Measurements from ENCODE around the gene XAGE3.
"Not testable (repeated sequence)": the region's sequence is repeated elsewhere in the genome, so short reads cannot be mapped to it uniquely, and the experiment has no call there.

The XAGE3 gene

GRCh38 chrX:52843619-52844018, 24.3 kb downstream of the XAGE3 start:
- not testable (repeated sequence) for DNase-seq (ENCODE audit: low read depth in 2 of 2)

DNA sequence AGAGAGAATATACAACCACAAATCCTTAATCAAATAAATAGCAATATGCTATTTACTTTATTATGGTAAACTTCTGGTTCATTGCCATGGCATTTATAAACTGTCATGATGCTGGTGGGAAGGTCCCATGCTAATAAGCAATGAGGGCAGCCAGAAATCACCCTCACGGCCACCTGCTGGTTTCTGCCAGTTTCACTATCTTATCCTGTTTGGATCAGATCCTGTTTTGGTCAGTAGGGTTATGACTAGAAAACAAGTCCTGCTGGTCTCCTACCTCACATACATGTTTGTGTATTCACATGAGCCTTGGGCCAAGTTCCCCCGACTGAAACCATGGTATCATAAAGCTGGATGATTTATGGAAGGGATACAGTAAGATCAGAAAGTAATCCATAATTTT, 28.7 kb downstream of the XAGE3 start:
- no peak for DNase-seq (ENCODE audit: low read depth in 2 of 2)

- no peak for DNase-seq (ENCODE audit: low read depth in 2 of 2)
Observed at GRCh38 chrX:52830551-52830950, 37.3 kb downstream of the XAGE3 start.

DNA sequence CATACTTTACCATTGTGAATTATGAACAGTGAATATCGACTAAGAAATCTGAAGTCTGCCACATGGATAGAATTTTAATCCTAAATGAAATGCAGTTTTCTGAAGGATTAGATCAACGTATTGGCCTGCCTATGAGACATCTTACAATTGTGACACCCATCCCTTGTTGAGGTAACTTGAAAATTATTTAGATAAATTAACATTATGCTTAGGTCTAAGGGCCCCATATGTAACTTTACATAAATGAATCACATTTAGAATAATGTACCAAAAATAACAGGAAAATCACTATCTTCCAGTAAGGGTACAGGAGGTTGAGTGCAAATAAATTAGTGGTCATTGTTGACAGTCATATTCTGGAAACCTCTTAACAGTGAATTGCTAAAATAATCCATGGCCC, 43.3 kb downstream of the XAGE3 start:
- no peak for DNase-seq (ENCODE audit: low read depth in 2 of 2)

- no peak for DNase-seq (ENCODE audit: low read depth in 2 of 2)
Observed at GRCh38 chrX:52821079-52821760, 46.7 kb downstream of the XAGE3 start.

GRCh38 chrX:52819788-52820187, 48.1 kb downstream of the XAGE3 start:
- no peak for DNase-seq (ENCODE audit: low read depth in 2 of 2)
